Panc1 (cell line): Measurements from ENCODE around the gene CORO7.

ENCODE experiments used
- CTCF ChIP-seq: fragments of 450-650 bp; IDR thresholded peaks from 2 replicates; pipeline ENCODE4 v1.5.1; 2017; ENCODE audit warnings: mild to moderate bottlenecking
- SIN3A ChIP-seq: IDR thresholded peaks from 2 replicates; pipeline ENCODE4 v1.6.1; 2012; ENCODE audit warnings: low read depth, mild to moderate bottlenecking, low read length, moderate library complexity, borderline replicate concordance; ENCODE audit not compliant: insufficient read depth

GRCh38 chr16:4386951-4387565 is 29.3 kb downstream of the CORO7 start:
- no peak for TF ChIP-seq SIN3A
- TF ChIP-seq CTCF: no peak
